ENCODE measurements around the gene COX19.

COX19 gene

DNA sequence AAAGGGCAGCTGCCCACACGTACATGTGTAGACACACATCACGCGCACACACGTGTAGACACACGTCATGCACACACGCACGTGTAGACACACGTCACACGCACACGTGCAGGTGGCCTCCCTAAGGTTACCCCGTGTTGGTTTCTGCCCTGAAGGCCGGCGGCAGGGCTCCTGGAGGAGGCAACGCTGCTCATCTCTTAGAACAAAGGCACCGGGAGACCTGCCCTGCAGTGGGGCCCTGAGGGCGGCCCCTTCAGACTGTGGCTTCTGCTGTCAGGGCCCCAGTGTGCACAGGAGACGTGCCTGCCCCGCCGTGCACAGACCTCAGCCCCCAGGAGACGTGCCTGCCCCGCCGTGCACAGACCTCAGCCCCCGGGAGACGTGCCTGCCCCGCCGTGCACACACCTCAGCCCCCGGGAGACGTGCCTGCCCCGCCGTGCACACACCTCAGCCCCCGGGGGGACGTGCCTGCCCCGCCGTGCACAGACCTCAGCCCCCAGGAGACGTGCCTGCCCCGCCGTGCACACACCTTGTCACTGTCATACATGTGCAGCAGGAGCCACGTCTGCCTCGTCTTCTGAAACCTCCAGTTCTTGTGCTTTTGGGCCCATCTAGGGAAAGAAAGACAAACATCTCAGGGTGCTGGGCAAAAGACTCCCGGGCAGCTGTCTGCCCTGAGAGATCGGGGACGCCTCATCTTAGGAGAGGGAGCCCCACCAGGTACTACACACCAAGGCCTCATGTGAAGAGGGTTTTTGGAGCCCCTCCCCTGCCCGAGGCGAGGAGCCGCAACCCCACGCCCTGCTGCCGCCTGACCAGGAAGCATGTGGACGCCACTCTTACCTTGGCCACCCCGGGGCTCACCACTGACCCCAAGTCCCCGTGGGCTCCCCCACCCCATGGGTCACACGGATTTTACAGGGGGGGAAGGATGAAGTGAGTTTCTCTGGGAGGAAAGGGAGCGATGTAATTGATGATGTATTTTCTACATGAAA is 24.9 kb upstream of the COX19 start:
- TF ChIP-seq, protein P1, sequence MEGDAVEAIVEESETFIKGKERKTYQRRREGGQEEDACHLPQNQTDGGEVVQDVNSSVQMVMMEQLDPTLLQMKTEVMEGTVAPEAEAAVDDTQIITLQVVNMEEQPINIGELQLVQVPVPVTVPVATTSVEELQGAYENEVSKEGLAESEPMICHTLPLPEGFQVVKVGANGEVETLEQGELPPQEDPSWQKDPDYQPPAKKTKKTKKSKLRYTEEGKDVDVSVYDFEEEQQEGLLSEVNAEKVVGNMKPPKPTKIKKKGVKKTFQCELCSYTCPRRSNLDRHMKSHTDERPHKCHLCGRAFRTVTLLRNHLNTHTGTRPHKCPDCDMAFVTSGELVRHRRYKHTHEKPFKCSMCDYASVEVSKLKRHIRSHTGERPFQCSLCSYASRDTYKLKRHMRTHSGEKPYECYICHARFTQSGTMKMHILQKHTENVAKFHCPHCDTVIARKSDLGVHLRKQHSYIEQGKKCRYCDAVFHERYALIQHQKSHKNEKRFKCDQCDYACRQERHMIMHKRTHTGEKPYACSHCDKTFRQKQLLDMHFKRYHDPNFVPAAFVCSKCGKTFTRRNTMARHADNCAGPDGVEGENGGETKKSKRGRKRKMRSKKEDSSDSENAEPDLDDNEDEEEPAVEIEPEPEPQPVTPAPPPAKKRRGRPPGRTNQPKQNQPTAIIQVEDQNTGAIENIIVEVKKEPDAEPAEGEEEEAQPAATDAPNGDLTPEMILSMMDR (IDR thresholded peaks at IDR 0.05; ENCODE audit: insufficient read depth, low read length, poor library complexity, severe bottlenecking): no peak
- DNase-seq (ENCODE audit: extremely low read depth, insufficient read length): peak; percentile 65
- Histone ChIP-seq H3K27me3 (replicated peaks; ENCODE audit: control insufficient read depth, insufficient read depth, low read length) (no peaks in the 10 kb centered on the region), H3K36me3 (ENCODE audit: control insufficient read depth, insufficient read depth, low read length) (peaks cover 18% of the 10 kb centered on the region), H3K4me3 (replicated peaks; ENCODE audit: low read depth, low read length) (no peak overlapping the region)

DNA sequence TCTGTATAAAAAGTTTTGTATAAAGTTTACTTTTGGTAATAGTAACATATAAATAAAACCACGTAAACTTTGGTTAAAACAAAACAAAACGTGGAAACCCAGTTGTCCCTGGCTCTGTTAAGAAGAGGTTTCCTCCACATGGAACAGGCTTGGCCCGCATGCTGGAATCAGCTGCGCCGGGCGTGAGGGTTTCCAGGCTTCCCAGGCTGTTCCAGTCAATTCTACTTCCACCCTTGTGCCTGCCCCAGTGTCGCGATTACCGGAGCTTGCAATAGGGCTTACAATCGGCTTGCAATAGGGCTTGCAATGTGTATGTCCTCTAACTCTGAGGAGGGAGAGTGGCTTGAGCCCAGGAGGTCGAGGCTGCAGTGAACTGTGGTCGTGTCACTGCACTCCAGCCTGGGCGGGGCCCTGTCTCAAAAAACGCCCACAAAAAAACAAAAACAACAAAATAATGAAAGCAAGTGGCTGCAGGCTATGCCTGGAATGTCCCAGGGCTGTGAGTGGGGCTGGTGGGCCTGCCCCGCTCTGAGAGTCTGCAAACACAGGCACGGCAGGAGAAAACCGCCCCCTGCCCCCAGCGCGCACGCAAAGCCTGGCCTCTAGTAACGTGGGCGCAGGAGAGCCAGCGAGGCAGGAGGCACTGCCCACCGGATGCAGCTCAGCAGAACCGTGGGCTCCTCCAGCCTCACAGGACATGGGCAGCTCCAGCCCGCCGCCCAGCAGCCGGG is 24.0 kb upstream of the COX19 start:
- Histone ChIP-seq H3K27me3 (replicated peaks; ENCODE audit: control insufficient read depth, insufficient read depth, low read length) (no peaks in the 10 kb centered on the region), H3K36me3 (ENCODE audit: control insufficient read depth, insufficient read depth, low read length) (peaks cover 17% of the 10 kb centered on the region), H3K4me3 (replicated peaks; ENCODE audit: low read depth, low read length) (no peak overlapping the region)
- DNase-seq (ENCODE audit: extremely low read depth, insufficient read length): no peak
- TF ChIP-seq, protein P1 (IDR thresholded peaks at IDR 0.05; ENCODE audit: insufficient read depth, low read length, poor library complexity, severe bottlenecking): no peak

DNA sequence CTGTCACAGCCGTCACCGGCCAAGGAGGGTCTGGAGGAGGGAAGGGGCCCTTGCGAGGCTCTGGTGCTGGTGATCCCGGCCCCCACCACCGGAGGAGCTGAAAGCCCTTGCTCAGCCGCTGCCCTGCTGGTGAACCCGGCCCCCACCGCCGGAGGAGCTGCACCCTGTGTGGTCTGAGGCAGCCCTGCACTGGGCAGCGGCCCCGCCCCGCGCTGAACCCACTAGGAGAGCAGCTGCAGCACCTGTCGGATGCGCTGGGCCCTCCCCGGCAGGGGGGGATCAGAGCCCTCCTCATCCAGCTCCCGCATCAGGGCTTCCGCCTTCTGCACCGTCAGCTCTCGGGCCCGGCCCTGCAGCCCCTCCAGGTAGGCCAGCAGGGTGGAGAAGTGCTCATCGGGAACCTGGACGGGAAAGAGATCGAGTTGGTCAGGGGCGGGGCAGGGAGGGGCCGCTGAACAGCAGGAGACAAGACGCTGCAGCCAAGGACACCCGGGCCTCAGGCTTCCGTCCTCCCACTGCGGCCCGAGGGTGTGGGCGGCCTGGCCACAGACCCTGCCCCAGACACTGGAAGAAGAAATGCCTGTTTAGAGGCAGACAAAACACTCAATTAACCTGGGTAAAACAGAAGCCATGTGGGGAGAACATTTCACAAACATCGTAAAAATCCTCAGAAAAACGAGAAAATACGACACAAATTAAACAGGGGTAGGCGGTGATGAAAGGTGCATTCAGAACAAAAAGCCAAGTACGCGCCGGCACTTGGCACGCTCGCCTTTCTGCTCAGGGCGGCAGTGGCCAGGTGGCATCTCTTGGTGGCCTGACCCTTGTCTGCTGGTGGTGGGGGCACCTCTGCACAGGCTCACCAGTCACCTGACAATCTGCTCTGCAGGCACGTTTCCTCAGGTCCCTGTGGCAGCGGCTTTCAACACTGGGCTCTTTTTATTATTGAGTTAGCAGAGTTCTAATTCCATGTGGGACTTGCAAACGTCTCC is 22.4 kb upstream of the COX19 start:
- TF ChIP-seq, protein P1 (IDR thresholded peaks at IDR 0.05; ENCODE audit: insufficient read depth, low read length, poor library complexity, severe bottlenecking): no peak
- Histone ChIP-seq H3K36me3 (ENCODE audit: control insufficient read depth, insufficient read depth, low read length) (peaks cover 14% of the 10 kb centered on the region), H3K4me3 (replicated peaks; ENCODE audit: low read depth, low read length) (no peak overlapping the region), H3K27me3 (replicated peaks; ENCODE audit: control insufficient read depth, insufficient read depth, low read length) (no peaks in the 10 kb centered on the region)
- DNase-seq (ENCODE audit: extremely low read depth, insufficient read length): no peak

DNA sequence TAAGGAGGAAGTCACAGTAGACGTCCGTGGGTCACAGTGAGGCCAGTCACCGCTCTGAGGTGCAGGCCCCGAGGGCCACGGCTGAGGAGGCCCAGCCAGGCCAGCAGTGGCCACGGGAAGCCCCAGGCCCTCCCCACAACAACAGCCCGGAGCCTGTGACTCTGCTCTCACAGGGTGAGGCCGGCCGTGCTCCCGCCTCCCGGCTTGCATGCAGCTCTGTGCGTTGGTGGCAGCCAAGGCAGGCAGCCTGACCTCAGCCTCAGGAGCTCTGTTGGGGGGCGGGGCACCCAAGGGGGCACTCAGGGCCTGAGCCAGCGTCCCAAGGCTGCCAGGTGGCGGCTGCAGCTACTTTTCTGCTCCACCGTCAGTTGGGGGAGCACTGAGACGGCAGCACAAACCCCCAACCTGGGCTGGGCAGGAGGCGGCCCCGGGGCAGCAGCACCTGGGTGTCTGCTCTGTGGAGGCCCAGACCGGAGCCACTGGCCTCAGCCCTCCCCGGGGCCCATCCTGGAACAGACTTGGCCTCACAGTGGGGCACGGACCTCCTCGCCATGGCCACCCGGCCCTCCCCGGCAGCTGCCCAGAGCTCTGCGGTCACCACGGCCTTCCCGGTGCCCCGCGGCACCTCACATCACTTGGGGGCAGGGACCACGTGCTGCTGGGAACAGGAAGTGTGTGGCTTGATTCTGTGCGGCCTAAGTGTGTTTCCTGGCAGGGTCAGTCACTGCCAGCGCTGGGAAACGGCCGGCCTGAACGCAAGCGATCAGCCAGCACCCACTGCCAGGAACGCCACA is 20.9 kb upstream of the COX19 start:
- DNase-seq (ENCODE audit: extremely low read depth, insufficient read length): no peak
- Histone ChIP-seq H3K4me3 (replicated peaks; ENCODE audit: low read depth, low read length) (no peak overlapping the region), H3K27me3 (replicated peaks; ENCODE audit: control insufficient read depth, insufficient read depth, low read length) (no peaks in the 10 kb centered on the region), H3K36me3 (ENCODE audit: control insufficient read depth, insufficient read depth, low read length) (peaks cover 14% of the 10 kb centered on the region)
- TF ChIP-seq, protein P1 (IDR thresholded peaks at IDR 0.05; ENCODE audit: insufficient read depth, low read length, poor library complexity, severe bottlenecking): no peak

All from GM06990 (cell line).